ENCODE results near the gene KRTAP6-2.

DNA sequence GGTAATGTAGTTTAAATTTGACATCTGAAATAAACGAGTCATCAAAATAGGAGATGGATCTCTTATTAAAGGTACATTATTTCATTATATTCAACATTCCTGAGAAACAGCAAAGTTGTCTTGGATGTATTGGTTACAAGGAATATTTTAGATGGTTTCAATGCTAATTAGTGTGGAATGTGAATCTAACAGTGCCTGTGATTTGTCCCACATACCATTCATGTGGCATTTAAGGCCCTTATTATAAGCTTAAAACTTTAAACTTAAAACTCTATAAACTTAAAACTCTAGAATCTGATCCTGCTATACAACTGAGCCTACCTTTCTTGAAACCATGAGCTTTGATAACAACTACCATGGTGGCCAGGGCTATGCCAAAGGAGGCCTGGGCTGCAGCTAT, 2.1 kb upstream of the KRTAP6-2 start, which contains the start of gene KRTAP22-1:
- TF ChIP-seq, protein P1, sequence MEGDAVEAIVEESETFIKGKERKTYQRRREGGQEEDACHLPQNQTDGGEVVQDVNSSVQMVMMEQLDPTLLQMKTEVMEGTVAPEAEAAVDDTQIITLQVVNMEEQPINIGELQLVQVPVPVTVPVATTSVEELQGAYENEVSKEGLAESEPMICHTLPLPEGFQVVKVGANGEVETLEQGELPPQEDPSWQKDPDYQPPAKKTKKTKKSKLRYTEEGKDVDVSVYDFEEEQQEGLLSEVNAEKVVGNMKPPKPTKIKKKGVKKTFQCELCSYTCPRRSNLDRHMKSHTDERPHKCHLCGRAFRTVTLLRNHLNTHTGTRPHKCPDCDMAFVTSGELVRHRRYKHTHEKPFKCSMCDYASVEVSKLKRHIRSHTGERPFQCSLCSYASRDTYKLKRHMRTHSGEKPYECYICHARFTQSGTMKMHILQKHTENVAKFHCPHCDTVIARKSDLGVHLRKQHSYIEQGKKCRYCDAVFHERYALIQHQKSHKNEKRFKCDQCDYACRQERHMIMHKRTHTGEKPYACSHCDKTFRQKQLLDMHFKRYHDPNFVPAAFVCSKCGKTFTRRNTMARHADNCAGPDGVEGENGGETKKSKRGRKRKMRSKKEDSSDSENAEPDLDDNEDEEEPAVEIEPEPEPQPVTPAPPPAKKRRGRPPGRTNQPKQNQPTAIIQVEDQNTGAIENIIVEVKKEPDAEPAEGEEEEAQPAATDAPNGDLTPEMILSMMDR (IDR thresholded peaks at IDR 0.05), result no peak
- no peak for TF ChIP-seq POLR2A (IDR thresholded peaks at IDR 0.05)
